Activated CD4-positive, CD25-positive, alpha-beta regulatory T cell treated with anti-CD3 and anti-CD28 coated beads, Interleukin-2, amount 50 U/mL, for 24 hours (primary cell): Measurements from ENCODE around the gene RPA1.
"Not testable (repeated sequence)": the region's sequence is repeated elsewhere in the genome, so short reads cannot be mapped to it uniquely, and the experiment has no call there.

Source experiments
- ATAC-seq, 2 donors: fragments of 150-1000 bp; cut with Tn5 transposase; one replicate each; pipeline ENCODE4 v1.10.0; 2021; ENCODE audit warnings: mild to moderate bottlenecking in 1 of 2, moderate library complexity in 1 of 2

Gene RPA1

GRCh38 chr17:1829592-1830257, at the start of gene RPA1, which contains the start of gene SMYD4:
Gene RPA1 (plus strand): TSS chr17:1830005. CDS start chr17:1830094, 89 bp downstream.
Gene SMYD4 (minus strand): TSS chr17:1829902. CDS start chr17:1827994, 1,908 bp downstream.
- peak; percentile 90 to 95 for ATAC-seq

- ATAC-seq, result no peak
Observed at GRCh38 chr17:1782171-1782567, 47.6 kb upstream of the RPA1 start.

GRCh38 chr17:1783271-1783670, 46.5 kb upstream of the RPA1 start:
- no peak for ATAC-seq

- peak in 1 of 2 donors; percentile 41 for ATAC-seq
Observed at GRCh38 chr17:1783834-1784611, 45.8 kb upstream of the RPA1 start.

- ATAC-seq, result no peak
Observed at GRCh38 chr17:1785930-1786329, 43.9 kb upstream of the RPA1 start.

GRCh38 chr17:1786708-1787107, 43.1 kb upstream of the RPA1 start:
- ATAC-seq, result no peak

- ATAC-seq, result no peak
Observed at GRCh38 chr17:1787301-1787902, 42.4 kb upstream of the RPA1 start.

GRCh38 chr17:1789936-1790335, 39.9 kb upstream of the RPA1 start:
- ATAC-seq, result no peak

GRCh38 chr17:1792495-1793446, 37.0 kb upstream of the RPA1 start:
- no peak for ATAC-seq

- no peak for ATAC-seq
Observed at GRCh38 chr17:1793447-1793806, 36.4 kb upstream of the RPA1 start.

- ATAC-seq, result no peak
Observed at GRCh38 chr17:1796800-1797199, 33.0 kb upstream of the RPA1 start.

GRCh38 chr17:1797323-1797722, 32.5 kb upstream of the RPA1 start:
- no peak for ATAC-seq

GRCh38 chr17:1797846-1798245, 32.0 kb upstream of the RPA1 start:
- ATAC-seq, result not testable (repeated sequence)

GRCh38 chr17:1800240-1800639, 29.6 kb upstream of the RPA1 start:
- no peak for ATAC-seq

GRCh38 chr17:1800712-1801111, 29.1 kb upstream of the RPA1 start:
- no peak for ATAC-seq

- ATAC-seq, result no peak
Observed at GRCh38 chr17:1802429-1802828, 27.4 kb upstream of the RPA1 start.

GRCh38 chr17:1803280-1803679, 26.5 kb upstream of the RPA1 start:
- ATAC-seq, result no peak

- ATAC-seq, result no peak
Observed at GRCh38 chr17:1807890-1808289, 21.9 kb upstream of the RPA1 start.

- ATAC-seq, result no peak
Observed at GRCh38 chr17:1808644-1809043, 21.2 kb upstream of the RPA1 start.

- ATAC-seq, result not testable (repeated sequence)
Observed at GRCh38 chr17:1809815-1810214, 20.0 kb upstream of the RPA1 start.

GRCh38 chr17:1810450-1811103, 19.2 kb upstream of the RPA1 start:
- no peak for ATAC-seq

- no peak for ATAC-seq
Observed at GRCh38 chr17:1813088-1813487, 16.7 kb upstream of the RPA1 start.
